WTC11 (cell line): Measurements from ENCODE around the gene SSNA1. TPM values are rescaled to one million over a fixed set of nuclear protein-coding genes. Genes with fewer than 3 reads are reported as not detected.

Experiments used
- ATAC-seq: fragments of 200-7000 bp; cut with Tn5 transposase; 2 replicates; pipeline ENCODE4 v1.10.0; 2021; ENCODE audit warnings: mild to moderate bottlenecking, moderate library complexity
- CTCF ChIA-PET: fragments of 300-600 bp; sonication (Branson Sonifier 250); formaldehyde crosslinking; loops from one replicate; lab custom pipeline; 2021; ENCODE audit warnings: antibody characterized with exemption; lab: Charles Lee
- POLR2A ChIA-PET: fragments of 350-600 bp; sonication (Branson Sonifier 250); formaldehyde crosslinking; loops from one replicate; lab custom pipeline; 2021; ENCODE audit warnings: antibody characterized with exemption; lab: Charles Lee
- DNase-seq: peaks from one replicate; pipeline ENCODE4 v3.0.0; 2021; ENCODE audit warnings: low spot score
- H3K27ac Mint-ChIP-seq: 2 replicates; pipeline ENCODE4 v1.8.0; 2021; ENCODE audit warnings: mixed read lengths
- H3K27me3 Mint-ChIP-seq: 2 replicates; pipeline ENCODE4 v1.8.0; 2021; ENCODE audit warnings: low read depth, mild to moderate bottlenecking, moderate library complexity, mixed read lengths
- H3K36me3 Mint-ChIP-seq: 2 replicates; pipeline ENCODE4 v1.8.0; 2021; ENCODE audit warnings: mixed read lengths
- H3K4me1 Mint-ChIP-seq: 2 replicates; pipeline ENCODE4 v1.8.0; 2022; ENCODE audit warnings: mixed read lengths
- H3K4me3 Mint-ChIP-seq: 2 replicates; pipeline ENCODE4 v1.8.0; 2021; ENCODE audit warnings: mild to moderate bottlenecking, moderate library complexity, mixed read lengths
- H3K9me3 Mint-ChIP-seq: 2 replicates; pipeline ENCODE4 v1.8.0; 2021; ENCODE audit warnings: mixed read lengths
- ATF1 ChIP-seq: sonication (generic); formaldehyde crosslinking; IDR thresholded peaks from 2 replicates; pipeline ENCODE4 v1.8.1; 2023; ENCODE audit warnings: mild to moderate bottlenecking, moderate library complexity, missing genetic modification reagents
- ATF3 ChIP-seq: sonication (generic); formaldehyde crosslinking; conservative IDR thresholded peaks from 2 replicates; pipeline ENCODE4 v1.8.1; 2022; ENCODE audit warnings: mild to moderate bottlenecking, missing genetic modification reagents
- CBFB ChIP-seq: sonication (generic); formaldehyde crosslinking; IDR thresholded peaks from 2 replicates; pipeline ENCODE4 v1.8.1; 2022; ENCODE audit warnings: mild to moderate bottlenecking, low read depth, missing genetic modification reagents
- FOXP1 ChIP-seq: sonication (generic); formaldehyde crosslinking; IDR thresholded peaks from 2 replicates; pipeline ENCODE4 v1.8.0; 2022; ENCODE audit warnings: missing genetic modification reagents, mild to moderate bottlenecking, moderate library complexity, borderline replicate concordance
- SMAD4 ChIP-seq: sonication (generic); formaldehyde crosslinking; IDR thresholded peaks from 2 replicates; pipeline ENCODE4 v1.8.0; 2022; ENCODE audit warnings: mild to moderate bottlenecking, missing genetic modification reagents
- SP1 ChIP-seq: sonication (generic); formaldehyde crosslinking; conservative IDR thresholded peaks from 2 replicates; pipeline ENCODE4 v1.8.1; 2022; ENCODE audit warnings: missing genetic modification reagents
- ZNF219 ChIP-seq: sonication (generic); formaldehyde crosslinking; IDR thresholded peaks from 2 replicates; pipeline ENCODE4 v1.8.0; 2023; ENCODE audit warnings: missing genetic modification reagents, mild to moderate bottlenecking, borderline replicate concordance
- ZNF317 ChIP-seq: sonication (generic); formaldehyde crosslinking; IDR thresholded peaks from 2 replicates; pipeline ENCODE4 v1.8.1; 2023; ENCODE audit warnings: low read depth, mild to moderate bottlenecking, moderate library complexity, missing genetic modification reagents, borderline replicate concordance
- ZNF671 ChIP-seq: fragments of 250-450 bp; sonication (Bioruptor Pico); IDR thresholded peaks from 2 replicates; pipeline ENCODE4 v1.8.0; 2021; ENCODE audit warnings: mild to moderate bottlenecking
- total RNA-seq: library from RNA; stranded (reverse); gene quantifications from 3 replicates; pipeline ENCODE4 v1.2.3, GENCODE V29; 2021
- TF ChIP-seq, protein P1 (sequence below): fragments of 250-450 bp; sonication (Bioruptor Pico); IDR thresholded peaks from 2 replicates; pipeline ENCODE4 v1.9.0; 2021; ENCODE audit warnings: mild to moderate bottlenecking
- TF ChIP-seq, protein P2 (sequence below): sonication (generic); formaldehyde crosslinking; IDR thresholded peaks from 2 replicates; pipeline ENCODE4 v1.8.1; 2022; ENCODE audit warnings: low read depth, missing genetic modification reagents, borderline replicate concordance
- TF ChIP-seq, protein P3 (sequence below): sonication (generic); formaldehyde crosslinking; IDR thresholded peaks from 2 replicates; pipeline ENCODE4 v1.8.1; 2023; ENCODE audit warnings: mild to moderate bottlenecking, moderate library complexity, missing genetic modification reagents

Gene SSNA1
- total RNA-seq, 1 experiment from 2014 or later = 102 TPM

GRCh38 chr9:137221095-137221505 is 32.6 kb downstream of the SSNA1 start:
- no peak for TF ChIP-seq ZNF671 (CRISPR knock-in tag)
- no peak for TF ChIP-seq CBFB (CRISPR knock-in tag)
- TF ChIP-seq ATF1 (CRISPR knock-in tag) = no peak
- TF ChIP-seq, protein P1, sequence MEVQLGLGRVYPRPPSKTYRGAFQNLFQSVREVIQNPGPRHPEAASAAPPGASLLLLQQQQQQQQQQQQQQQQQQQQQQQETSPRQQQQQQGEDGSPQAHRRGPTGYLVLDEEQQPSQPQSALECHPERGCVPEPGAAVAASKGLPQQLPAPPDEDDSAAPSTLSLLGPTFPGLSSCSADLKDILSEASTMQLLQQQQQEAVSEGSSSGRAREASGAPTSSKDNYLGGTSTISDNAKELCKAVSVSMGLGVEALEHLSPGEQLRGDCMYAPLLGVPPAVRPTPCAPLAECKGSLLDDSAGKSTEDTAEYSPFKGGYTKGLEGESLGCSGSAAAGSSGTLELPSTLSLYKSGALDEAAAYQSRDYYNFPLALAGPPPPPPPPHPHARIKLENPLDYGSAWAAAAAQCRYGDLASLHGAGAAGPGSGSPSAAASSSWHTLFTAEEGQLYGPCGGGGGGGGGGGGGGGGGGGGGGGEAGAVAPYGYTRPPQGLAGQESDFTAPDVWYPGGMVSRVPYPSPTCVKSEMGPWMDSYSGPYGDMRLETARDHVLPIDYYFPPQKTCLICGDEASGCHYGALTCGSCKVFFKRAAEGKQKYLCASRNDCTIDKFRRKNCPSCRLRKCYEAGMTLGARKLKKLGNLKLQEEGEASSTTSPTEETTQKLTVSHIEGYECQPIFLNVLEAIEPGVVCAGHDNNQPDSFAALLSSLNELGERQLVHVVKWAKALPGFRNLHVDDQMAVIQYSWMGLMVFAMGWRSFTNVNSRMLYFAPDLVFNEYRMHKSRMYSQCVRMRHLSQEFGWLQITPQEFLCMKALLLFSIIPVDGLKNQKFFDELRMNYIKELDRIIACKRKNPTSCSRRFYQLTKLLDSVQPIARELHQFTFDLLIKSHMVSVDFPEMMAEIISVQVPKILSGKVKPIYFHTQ (CRISPR knock-in tag) = no peak
- no peak for TF ChIP-seq ZNF219 (CRISPR knock-in tag)
- TF ChIP-seq ZNF317 = no peak
- TF ChIP-seq SMAD4 (CRISPR knock-in tag) = no peak
- TF ChIP-seq, protein P2, sequence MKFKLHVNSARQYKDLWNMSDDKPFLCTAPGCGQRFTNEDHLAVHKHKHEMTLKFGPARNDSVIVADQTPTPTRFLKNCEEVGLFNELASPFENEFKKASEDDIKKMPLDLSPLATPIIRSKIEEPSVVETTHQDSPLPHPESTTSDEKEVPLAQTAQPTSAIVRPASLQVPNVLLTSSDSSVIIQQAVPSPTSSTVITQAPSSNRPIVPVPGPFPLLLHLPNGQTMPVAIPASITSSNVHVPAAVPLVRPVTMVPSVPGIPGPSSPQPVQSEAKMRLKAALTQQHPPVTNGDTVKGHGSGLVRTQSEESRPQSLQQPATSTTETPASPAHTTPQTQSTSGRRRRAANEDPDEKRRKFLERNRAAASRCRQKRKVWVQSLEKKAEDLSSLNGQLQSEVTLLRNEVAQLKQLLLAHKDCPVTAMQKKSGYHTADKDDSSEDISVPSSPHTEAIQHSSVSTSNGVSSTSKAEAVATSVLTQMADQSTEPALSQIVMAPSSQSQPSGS (CRISPR knock-in tag) = no peak
- POLR2A ChIA-PET = no interaction called here
- ATAC-seq (no peak), DNase-seq (no peak)
- CTCF ChIA-PET = interaction anchor here (0.6 to 8.9 kb wide), 8 partner anchors 15 to 186 kb away, joined by 3 to 143 read pairs (median 9); partner anchors contain the start of genes SAPCD2 and TPRN
- Mint-ChIP-seq H3K36me3 (no peaks in the 10 kb centered on the region), H3K27me3 (no peaks in the 10 kb centered on the region), H3K27ac (no peak overlapping the region), H3K4me1 (peaks cover 4% of the 10 kb centered on the region; the same call in 1 of the 2 replicates), H3K9me3 (no peaks in the 10 kb centered on the region), H3K4me3 (peak overlapping the region; percentile 18; the same call in 1 of the 2 replicates)

DNA sequence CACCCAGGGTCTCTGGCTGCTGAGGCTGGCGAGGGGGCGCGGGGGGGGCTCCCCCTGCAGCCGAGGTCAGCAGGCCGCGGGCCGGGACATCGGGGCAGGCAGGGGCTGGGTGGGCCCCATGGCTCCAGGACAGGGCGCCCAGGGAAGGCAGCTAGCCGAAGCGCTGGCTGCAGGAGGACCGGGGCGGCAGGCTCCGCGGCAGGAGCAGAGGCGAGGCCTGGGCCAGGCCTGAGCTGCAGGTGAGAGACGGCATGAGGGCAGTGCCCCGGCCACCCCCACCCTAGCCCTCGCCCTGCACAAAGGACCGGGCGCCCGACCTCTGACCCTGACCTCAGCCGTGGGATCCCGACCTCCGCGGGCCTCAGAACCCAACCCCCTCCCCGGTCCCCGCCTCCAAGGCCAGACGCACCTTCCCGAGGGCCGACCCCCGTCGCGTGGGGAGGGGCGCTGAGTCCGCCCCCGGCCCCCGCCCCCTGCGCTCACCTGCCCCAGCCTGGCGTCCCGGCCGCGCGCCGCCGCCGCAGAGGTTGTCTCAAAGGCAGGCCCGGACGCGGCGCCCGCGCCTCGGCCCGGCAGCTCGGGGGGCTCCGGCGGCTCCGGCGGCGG is 33.1 kb downstream of the SSNA1 start:
- Mint-ChIP-seq H3K27me3 (no peaks in the 10 kb centered on the region), H3K36me3 (no peaks in the 10 kb centered on the region), H3K9me3 (no peaks in the 10 kb centered on the region), H3K4me1 (peaks cover 4% of the 10 kb centered on the region; the same call in 1 of the 2 replicates), H3K4me3 (no peak overlapping the region), H3K27ac (no peak overlapping the region)
- peak; percentile 9 for ATAC-seq
- ChIA-PET POLR2A (interaction anchor here (2.8 kb wide), 1 partner anchor 21 kb away, joined by 12 read pairs; the partner anchor contains the start of gene TPRN), CTCF (interaction anchor here (0.6 to 8.9 kb wide), 14 partner anchors 14 to 496 kb away, joined by 3 to 143 read pairs (median 5); partner anchors contain the start of genes NPDC1, SAPCD2 and TPRN)
- 0 out of 2 replicates have a peak, but pooled peaks have one; percentile 34 for TF ChIP-seq FOXP1 (CRISPR knock-in tag)
- no peak for TF ChIP-seq ATF3 (CRISPR knock-in tag)
- peak; percentile 53; the same call in 1 of the 2 replicates for TF ChIP-seq SP1
- TF ChIP-seq, protein P3, sequence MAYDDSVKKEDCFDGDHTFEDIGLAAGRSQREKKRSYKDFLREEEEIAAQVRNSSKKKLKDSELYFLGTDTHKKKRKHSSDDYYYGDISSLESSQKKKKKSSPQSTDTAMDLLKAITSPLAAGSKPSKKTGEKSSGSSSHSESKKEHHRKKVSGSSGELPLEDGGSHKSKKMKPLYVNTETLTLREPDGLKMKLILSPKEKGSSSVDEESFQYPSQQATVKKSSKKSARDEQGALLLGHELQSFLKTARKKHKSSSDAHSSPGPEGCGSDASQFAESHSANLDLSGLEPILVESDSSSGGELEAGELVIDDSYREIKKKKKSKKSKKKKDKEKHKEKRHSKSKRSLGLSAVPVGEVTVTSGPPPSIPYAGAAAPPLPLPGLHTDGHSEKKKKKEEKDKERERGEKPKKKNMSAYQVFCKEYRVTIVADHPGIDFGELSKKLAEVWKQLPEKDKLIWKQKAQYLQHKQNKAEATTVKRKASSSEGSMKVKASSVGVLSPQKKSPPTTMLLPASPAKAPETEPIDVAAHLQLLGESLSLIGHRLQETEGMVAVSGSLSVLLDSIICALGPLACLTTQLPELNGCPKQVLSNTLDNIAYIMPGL (CRISPR knock-in tag) = peak; percentile 45; the same call in 1 of the 2 replicates
- peak; percentile 68 for DNase-seq
